Activated gamma-delta T cell treated with Interleukin-2 at 50 U/mL for 16 hours (primary cell): ENCODE data around the gene EMP1.

Source experiments
- DNase-seq: peaks from one replicate; pipeline ENCODE4 v3.0.0-alpha.2; 2020

EMP1 gene

DNA sequence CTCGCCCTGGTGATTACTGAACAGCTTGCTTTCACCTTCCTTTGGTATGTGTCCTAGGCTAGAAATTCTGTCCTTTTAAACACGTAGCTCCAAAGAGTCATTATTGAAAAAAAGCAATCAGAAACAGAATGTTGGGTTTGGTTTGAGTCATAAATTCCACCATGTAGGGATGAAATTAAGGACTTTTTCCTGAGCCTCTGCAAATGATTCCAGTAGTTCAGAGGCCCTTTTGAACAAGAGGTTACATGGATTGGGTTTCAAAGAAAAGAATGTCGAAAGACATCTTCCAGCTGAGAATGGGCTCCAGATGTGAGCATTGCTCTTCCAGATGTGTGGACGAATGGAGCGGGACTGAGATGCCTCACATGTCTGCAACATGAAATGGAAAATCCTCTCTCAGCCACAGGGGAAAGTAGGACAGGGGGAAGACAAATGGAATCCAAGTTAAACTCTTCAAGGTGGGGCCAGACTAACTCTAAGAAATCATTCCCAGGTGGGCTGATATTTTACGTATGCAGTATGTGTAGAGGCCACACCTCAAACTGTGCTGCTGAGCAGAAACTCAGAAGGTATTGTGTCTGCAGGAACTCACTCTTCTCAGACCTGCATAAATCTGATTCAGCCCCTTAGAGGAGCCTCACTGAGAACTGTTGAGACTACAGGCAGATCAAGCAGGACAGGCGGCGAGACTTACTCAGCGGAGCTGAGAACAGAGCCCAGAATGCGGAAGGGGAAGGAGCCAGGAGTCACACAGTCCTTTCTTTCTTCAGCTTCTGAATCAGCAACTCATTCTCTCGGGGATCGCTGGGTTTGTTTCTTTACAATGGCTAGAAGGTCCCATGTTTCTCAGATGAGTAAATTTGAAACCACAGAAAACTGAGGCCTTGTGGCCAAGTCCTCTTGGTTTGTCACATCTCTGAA is 23.3 kb upstream of the EMP1 start:
- no peak for DNase-seq

DNA sequence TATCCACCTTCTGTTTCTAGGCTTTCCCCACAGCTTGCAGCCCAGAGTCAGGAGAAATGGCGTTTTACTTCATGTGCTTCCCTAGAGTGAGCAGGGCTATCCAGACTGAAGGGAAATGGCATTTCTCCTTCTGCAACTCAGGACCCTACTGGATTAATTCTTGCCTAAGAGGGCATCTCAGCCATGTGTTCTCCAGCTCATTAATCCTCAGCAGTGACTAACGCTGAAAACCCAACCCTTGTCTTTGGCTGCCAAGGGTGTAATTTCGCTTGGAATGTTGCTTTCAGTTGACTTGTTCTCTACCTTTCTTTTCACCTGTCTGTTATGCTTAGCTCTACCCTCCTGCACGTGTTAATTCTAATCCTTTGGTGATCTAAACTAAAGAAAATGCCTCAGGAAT is 21.0 kb upstream of the EMP1 start:
- DNase-seq: no peak

DNA sequence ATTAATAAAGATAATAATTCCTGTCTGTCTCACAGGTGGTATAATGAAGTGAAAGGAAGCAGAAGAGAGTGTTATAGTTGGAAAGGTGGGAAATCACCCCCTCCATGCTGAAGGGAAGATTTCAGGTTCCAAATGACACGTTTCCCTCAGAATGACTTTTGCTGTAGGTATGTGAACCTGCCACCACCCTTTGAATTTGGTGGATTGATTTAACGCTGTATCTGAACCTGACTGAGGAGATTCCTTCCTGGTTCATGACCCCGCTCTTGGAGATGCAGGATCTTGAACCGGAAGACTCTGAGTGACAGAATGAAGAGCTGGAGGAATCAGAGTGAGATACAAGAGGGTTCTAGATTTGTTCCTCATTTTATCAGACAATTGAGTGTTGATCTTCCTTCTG is 20.3 kb upstream of the EMP1 start:
- DNase-seq: no peak

DNA sequence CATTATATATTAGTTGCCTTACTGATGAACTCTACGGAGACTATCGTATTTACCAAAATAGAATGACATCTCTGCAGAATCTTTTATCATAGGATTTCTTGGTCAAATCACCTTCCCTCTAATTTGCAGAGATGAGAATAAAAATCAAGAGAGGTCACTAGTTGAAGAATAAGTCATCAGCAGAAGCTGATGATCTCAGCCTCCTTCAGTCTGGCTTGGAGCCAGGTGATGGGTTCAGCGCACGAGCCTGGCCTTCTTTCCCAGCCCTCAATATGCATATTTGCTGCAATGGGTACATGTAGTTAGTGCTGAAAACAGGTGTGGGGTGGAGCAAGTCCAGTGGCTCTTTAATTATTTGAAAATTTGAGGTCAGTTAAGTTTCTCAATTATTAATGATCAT is 19.2 kb upstream of the EMP1 start:
- no peak for DNase-seq

DNA sequence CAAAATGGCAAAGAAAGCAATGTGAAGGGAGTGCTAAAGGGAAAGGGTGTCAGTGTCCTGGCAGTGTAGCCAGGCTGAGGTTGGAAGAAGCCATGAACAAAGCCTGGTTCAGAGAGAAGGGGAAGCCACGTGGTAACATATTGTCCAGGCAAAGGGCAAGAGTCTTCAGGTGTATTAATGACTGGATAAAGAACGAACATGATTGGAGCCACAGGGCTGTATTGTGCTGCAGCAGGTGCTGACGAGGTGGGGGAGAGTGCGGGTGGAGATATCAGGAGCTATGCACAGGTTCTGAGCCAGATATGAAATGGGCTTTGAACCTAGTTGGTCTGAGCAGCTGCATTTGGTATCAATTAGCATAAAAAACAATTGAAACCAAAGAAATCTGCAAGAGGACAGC is 18.6 kb upstream of the EMP1 start:
- no peak for DNase-seq

DNA sequence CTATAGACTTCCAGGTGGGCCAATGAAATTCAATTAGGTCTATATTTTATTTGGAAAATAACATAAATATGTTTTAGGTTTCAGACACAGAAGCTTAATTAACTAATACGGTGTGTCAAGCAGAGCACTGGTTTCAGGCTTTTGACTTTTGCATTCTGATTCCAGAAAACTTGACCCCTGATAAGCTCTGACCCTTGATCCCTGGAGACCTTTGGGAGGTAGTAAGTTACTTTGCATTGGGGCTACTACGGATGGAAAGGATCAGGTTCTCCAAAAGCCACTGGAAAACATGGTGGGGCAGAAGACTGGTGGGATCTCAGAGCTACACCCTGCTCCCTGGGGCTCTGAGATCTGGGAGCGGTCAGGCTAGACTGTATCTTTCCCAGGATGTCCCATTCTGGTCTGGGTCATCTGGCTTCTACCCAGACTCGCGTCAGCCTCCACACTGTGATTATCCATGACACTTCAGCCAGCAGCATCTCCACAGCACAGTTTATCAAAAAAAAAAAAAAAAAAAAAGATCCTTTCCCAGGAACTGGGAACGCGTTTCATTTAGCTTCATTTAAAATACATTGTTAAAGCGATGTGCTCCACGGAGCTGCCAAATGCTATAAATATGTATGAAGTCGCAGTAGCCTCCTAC is 17.8 kb upstream of the EMP1 start:
- DNase-seq: no peak

DNA sequence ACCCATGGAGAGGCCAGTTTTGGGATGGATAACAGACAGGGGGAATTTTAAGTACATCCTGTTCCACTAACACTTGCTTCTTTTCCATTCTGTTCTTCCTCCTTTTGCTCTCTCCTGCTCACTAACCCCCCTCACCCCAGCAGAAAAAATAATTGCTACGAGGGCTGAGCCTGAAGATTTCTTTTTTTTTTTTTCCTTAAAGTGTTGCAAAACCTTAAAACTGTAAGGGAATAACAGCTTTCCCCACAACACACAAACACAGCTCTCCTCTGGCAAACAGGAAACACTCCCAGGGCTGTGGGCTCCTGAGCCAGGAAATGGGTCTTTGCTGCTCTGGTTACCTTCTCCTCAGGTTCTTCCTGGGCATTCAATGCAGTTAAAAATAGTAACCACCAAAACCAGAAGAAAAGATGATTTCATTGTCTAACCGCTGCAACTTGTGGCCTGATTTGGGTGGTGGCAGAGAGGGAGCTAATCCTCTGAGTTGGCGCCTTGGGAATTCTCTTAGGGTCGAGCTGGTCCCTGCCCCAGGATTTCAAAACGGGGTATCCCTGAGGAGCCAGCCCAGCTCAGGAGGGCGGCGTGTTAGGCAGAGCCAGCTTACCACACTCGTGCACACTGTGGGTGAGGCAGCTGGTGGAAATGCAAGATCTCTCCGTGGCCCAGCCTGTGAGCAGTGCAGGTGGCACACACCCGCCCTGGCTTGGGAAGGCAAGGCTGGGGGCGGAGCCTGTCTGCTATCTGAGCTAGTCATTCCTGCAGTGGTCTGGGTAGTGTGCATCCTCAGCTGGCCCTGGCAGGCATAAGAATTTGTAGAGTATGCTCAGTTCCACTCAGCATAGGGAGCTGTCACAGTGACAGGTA is 17.1 kb upstream of the EMP1 start:
- peak; percentile 34 for DNase-seq

DNA sequence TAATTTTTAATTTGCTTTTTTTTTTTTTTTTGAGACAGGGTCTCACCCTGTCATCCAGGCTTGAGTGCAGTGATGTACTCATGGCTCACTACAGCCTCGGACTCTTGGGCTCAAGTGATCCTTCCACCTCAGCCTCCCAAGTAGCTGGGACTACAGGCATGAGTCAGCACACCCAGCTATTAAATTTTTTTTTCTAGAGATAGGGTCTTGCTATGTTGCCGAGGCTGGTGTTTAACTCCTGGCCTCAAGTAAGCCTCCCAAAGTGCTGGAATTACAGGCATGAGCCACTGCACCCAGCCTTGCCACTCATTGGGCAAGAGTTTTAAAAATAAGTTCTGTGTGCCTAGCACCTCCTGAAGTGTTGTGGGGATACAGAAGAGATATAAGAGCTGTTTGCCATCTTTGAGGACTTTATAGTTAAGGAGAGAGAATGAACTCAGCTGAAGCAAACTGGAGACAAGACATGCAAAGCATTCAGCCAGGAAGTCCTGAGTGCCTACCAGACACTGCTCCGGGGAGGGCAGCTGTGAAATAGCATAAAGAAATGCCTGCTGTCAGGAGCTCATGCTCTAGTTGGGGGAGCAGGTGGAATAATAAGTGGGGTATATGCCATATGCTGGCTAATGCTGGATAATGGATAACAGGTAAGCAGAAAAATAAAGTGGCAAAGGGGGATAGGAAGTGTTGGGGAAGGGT is 15.0 kb upstream of the EMP1 start:
- DNase-seq: no peak

DNA sequence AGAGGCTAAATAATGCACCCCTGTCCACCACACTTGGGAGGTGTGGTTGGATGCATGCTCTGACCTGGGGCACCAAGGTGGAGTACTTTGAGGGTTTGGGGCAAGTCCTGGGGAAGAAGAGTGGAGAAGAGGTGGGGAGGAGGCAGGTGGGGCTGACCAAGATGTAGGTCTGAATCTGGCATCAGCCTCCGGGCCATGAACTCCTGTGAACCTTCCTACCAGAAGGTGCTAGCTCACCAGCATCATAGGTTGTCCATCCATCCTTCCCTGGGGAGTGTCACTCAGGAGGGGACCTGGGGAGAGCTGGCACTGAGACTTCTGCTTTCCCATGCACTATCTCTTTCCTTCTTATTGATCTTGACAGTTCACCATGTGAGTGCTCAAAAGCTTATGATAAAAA is 13.6 kb upstream of the EMP1 start:
- no peak for DNase-seq

DNA sequence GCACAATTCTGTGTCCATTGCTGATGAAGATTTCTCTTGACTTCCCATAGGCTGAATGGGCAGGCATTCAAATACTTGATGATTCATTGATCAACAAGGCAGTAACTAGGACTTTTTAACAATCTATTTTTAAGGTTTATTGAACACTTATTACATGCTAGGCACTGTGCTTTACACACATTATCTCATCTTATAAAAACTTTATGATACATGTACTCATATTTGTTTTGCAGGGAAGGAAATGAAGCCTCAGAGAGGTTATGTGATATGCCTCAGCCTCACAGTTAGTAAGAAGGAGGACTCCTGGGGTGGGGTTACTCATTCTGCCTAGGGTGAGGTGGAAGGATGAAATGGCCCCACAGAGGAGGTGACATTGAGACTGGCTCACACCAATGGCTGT is 12.9 kb upstream of the EMP1 start:
- no peak for DNase-seq

DNA sequence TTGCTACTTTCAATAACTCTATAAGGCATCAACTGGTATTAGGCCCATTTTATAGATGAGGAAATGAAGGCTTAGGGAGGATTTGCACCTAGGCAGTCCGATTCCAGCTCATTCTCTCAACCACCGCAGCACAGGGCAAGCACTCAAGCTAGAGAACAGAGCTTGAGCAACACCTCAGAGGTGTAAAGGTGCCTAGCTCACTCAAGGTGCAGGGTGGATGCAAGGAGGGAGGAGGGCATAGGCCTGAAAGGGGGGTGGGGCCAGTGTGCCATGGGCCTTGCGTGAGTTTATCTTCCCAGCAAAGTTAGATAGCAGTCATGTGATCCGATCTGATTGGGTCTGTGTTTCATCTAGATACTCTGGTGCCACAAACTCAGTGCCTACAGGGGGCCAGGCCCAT is 10.2 kb upstream of the EMP1 start:
- no peak for DNase-seq

DNA sequence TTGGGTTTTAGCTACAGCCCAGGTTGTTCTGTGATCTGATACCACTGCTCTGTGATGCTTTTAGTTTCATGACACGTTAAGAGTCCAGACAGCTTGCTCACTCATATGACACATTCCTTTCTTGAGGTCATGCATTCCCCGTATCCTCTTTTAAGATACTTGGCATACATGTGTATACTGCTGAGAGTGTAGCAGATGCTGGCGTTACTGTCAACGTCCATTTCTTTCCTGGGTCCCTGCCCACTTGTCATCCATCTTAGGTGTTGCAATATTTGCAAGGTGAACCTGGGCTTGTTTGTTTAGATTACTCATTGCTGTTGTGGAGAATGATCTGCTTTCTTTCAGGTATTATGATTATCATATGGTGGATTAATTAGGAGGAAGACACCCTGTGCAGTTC is 9.1 kb upstream of the EMP1 start:
- DNase-seq: no peak

DNA sequence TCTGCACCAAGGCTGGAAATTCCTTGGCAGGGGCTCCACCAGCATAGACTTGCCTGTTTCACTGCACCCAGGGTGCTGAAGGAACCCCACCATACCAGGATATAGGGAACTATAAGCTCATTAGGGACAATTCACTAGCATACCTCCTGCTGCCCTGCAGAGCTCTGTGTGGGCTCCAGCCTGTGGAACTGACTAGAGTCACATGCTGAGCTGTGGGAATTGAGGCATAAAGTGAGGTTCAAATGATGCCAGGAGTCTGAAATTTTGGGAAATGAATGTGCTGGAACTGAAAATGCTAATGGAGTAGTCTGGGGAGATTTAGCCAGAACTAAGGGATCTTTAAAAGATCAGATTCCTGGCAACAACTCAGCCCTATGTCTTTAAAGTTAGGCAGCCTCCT is 7.3 kb upstream of the EMP1 start:
- DNase-seq: no peak

DNA sequence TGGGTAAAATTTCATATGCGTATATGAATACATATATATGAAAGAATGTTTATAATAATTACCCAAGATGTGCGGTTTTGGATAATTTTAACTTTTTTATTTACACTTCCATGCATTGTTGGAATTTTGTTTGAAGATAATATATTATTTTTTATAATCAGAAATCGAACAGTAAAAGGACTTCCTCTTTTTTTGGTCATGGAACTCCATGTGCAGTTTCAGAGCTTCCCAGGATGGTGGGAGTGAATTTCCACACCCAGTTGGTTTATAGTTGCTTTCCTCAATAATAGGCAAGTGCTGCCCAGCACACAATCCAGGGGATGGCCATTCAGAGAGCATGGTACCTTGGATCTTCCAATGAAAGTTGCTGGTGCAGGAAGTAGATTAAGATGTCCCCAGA is 6.3 kb upstream of the EMP1 start:
- no peak for DNase-seq

DNA sequence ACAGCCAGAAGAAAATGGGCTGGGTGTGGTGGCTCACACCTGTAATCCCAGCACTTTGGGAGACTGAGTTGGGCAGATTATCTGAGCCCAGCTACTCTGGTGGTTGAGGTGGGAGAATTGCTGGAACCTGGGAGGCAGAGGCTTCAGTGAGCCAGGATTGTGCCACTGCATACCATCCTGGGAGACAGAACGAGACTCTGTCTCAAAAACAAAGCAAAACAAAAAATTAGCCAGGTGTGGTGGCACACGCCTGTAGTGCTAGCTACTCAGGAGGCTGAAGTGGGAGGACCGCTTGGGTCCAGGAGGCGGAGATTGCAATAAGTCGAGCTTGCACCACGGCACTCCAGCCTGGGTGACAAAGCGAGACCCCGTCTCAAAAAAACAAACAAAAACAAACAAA is 3.8 kb upstream of the EMP1 start:
- no peak for DNase-seq

DNA sequence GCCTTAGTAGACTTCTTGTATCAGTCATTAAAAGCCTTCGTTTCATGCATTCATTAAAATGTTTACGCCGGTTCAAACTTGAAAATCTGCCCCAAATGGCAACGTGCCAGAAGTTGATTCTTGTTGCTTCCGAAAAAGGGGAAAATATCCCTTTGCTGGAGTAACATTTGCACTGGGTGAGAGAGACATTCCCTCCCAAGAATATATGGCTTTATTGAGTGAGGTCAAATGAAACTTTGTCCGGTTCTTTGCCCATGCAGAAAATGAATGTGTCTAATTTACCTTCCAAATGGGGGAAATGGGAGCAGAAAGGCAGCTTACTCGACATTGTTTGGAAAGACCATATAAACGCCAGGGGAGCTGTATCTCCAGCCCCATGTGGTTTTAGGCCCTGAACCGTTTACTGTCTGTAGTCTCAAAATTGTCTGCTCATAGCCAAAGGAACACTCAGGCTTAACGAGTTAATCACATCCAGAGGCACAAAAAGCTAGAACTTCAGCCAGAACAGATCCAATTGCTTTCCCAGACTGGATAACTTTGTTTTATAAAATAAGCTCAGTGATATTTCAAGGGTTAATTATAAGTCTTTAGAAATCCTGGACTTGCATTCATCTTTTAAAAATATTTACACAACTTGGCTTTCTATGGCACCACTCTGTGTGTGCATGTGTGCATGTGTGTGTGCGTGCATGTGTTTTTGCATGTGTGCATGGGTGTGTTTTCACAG is 2.9 kb upstream of the EMP1 start:
- DNase-seq: no peak

DNA sequence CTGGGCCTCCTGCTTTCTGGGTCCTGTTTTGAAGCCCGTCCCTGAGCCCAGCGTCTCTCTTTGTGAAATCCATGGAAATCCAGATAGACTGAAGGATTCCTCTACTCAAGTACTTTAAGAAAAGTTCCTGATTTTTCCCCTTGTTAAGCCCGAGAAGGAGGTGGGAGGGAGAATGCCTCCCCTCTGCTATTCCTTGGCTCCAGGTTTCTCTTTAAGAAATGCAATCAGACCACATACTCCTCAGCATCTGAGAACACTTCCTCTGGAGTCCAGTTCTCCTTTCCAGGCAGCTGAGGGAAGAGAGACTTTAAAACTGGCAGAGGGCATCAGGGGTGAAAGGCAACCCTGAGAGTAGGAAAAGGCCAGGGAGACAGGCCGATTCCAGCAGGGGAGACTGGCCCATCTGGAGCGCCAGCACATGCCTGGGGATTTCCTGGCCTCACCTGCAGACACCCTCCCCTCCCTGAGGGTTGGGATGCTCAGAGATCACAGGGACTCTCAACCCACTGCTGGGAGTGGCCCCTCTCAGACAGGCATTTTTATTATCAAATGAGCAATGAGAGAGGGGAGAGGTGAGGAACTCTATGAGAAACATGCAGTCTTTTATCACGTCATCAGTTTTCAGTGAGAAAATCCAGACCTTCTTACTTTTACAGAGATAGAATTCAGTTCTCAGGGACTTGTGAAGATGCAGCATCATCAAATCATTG is 2.0 kb upstream of the EMP1 start:
- DNase-seq: no peak

DNA sequence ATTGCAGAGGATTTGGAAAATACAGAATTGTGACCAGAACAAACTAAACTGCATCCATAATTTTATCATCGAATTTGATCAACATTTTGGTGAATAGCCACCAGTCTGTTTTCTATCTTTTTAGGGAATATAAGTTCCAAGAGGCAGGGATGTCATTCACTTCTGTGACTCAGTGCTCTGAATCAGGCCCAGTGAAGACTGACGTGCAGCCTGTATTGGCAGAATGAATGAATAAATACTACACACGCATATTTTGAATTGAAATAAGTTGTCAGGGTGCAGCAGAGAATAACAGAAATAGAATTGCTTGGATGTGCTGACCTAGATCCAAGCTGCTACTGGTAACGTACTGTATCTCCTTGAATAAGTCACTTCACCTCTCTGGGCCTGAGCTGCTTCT is 1.3 kb upstream of the EMP1 start:
- DNase-seq: no peak

DNA sequence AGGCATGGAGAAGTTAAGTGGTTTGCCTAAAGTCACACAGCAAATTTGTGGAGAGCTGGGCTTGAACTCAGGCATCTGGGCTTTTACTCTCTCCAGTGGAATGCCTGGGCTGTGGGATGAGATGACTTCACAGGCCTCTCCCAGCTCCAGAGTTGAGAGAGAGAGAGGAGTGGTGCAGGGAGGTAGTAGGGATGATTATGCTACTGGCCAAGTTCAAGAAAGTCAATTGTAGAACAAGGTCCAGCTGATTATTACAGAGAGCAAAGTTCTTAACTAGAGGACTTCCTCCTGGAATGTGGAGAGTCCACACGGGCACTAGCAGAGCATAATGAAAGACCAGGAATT is 769 bp upstream of the EMP1 start:
- no peak for DNase-seq

DNA sequence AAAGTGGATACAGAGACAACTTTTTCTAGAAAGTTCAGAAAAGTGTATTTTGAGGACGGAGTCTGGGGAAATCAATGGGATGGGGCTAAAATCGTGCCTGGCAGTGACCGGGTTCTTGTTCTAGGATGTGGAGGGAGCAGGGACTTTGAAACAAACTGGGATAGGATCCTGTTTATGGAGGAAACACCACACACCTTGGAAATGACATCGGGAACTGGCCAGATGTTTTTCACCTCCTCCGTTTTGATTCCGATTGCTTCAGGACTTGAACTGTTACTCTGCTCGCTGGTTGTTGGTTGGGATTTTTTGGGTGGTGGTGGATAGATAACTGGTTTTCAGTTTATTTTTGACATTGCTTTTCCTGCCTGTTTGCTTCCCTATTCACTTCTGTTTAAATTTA is 506 bp downstream of the EMP1 start:
- no peak for DNase-seq

DNA sequence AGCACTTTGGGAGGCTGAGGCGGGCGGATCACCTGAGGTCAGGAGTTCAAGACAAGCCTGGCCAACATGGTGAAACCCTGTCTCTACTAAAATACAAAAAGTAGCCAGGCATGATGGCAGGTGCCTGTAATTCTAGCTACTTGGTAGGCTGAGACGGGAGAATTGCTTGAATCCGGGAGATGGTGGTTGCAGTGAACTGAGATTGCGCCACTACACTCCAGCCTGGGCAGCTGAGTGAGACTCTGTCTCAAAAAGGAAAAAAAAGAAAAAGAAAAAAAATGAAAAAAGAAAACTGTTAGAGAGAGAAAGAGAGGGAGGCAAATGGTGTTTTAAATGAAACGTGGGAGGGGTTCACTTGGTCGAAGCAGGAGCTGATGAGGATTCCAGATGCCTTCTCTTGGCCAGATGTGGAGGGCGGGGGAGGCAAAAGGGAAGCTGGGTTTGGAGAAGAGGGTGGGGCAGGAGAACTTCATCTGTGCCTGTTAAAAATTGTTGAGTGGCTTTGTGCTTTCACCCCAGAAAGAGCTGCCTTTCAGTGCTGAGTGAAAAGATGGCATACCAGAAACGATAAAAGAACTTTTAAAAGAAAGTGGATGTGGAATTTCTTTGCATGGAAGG is 1.1 kb downstream of the EMP1 start:
- DNase-seq: no peak
